Measurements from ENCODE around the gene SCD.

Gene SCD

GRCh38 chr10:100401631-100402328 is 54.7 kb downstream of the SCD start:
- no peak for DNase-seq

DNA sequence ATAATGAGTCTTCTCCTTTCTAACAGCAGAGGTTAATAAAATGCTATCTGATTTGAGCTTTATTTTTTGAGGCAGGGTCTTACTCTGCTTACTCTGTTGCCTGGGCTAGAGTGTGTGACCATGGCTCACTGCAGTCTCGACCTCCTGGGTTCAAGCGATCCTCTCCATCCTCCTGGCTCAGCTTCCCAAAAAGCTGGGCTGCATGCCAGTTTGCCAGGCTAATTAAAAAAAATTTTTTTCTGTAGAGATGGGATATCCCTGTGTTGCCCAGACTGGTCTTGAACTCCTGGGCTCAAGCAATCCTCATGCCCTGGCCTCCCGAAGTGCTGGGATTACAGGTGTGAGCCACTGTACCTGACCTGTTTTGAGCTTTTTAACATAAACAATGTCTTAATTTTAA is 56.7 kb downstream of the SCD start:
- DNase-seq, result no peak

DNA sequence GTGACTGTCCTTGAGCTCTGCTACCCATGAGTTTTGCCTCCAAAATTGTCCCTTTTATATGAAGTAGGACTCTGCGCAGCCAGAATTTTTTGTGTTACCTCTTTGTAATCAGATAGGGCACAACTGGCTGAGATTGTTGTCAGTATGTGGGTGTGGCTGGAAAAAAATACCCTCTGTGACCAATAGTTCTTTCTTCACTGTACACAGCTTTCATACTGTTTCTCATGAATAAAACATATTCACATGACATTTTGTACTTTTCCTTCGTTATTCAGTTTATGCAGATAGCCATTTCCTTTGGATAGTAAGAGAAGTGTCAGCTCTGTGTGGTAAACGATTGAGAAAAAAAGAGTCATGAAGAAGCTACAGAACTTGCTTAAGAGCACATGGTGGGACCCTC is 66.1 kb downstream of the SCD start:
- no peak for DNase-seq

Data from activated CD4-positive, alpha-beta T cell treated with anti-CD3 and anti-CD28 coated beads, Interleukin-2, amount 50 U/mL, for 48 hours (primary cell).